HG02610 (cell line): ENCODE results near the gene RAC3.
"Not testable (repeated sequence)": the region's sequence is repeated elsewhere in the genome, so short reads cannot be mapped to it uniquely, and the experiment has no call there.

Source experiments
- ATAC-seq: cut with Tn5 transposase; IDR thresholded peaks from one replicate; pipeline ENCODE4 v1.9.1; 2021; ENCODE audit warnings: mild to moderate bottlenecking, moderate library complexity; ENCODE audit not compliant: unreplicated experiment

RAC3 gene

DNA sequence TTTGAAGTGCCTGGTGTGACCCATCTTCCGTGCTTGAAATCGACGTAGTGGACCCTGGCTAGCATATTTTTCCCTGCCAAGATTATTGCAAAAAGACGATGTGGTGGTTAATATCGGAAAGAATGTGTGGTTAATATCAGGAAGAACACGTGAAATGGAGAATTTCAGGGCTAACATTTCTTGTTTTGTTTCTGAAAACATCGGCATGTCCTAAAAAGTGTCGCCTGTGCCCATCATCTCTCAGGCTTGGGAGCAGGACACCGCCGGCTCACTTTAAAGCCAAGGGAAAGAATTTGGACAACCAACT lies 6.4 kb downstream of the RAC3 start:
- ATAC-seq: no peak

DNA sequence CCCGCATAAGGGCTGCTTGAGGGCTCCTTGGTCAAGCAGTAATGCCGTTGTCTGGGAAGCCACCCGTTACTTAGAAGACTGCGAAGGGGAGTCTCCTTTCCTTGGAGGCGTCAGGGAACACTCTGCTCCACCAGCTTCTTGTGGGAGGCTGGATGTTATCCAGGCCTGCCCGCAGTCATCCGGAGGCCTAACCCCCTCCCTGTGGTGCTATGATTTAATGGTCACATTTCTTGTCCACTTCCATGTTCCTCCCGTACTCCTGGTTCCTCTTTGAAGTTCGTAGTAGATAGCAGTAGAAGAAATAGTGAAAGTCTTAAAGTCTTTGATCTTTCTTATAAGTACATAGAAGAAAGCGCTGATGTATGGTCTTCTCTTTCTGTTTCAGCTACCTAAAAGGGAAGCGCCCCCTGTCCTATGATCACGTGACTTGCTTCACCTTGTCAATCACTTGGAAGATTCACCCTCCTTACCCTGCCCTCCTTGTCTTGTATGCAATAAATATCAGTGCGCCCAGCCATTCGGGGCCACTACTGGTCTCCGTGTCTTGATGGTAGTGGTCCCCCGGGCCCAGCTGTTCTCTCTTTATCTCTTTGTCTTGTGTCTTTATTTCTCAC lies 7.4 kb downstream of the RAC3 start:
- ATAC-seq: not testable (repeated sequence)

DNA sequence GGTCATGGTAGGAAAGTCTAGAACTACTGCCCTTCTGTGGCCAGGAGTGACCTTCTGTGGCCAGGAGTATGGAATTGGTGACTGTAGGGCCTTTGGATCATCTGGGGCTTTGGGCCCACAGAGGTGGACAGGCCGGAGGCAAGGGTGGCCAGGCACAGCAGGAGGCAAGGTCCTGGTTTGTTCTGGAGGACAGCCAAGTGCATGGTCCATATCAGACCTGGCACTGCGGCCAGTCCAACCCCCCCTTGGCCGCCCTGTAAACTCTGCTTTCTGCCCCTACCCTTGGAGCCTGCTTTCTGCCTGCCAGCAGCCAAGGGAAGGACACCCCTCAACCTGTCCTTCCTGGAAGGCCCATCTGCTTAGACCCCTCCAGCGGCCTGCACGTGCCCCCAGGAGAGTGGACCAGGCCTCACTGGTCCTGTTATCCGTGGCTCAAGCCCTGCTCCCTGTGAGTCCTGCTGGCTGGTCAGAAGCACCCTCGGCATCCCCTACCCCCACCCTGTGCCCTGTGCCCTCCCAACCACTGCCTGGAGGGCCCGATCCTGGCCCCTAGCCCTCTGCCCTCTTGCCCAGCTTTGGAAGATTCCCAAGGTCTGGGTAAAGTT lies 8.3 kb downstream of the RAC3 start:
- ATAC-seq: no peak

DNA sequence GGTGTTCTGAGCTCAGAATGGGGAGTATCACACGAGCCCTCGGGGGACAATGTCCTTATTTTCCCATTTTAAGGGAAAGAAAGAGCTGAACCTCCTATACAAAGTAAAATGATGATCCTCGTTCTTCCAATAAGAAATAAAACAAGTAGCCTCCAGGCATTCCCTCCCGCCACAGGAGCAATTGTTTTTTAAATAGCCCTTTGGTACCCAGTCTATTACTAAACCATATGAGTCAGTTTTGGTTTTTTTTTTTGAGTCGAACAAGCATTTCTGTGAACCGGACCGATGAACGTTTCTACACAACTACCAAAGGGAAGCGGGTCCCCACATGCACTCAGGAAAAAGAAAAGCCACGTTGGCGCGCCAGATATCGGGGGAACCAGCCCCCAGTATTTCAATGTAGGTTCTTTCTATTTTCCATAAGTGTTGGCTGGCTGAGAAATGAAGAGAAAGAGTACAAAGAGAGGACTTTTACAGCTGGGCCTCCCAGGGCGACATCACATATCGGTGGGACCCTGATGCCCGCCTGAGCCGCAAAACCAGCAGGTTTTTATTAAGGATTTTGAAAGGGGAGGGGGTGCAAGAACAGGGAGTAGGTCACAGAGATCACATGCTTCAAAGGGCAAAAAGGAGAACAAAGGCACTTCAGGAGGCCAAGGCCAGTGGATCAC lies 9.8 kb downstream of the RAC3 start:
- ATAC-seq: no peak

DNA sequence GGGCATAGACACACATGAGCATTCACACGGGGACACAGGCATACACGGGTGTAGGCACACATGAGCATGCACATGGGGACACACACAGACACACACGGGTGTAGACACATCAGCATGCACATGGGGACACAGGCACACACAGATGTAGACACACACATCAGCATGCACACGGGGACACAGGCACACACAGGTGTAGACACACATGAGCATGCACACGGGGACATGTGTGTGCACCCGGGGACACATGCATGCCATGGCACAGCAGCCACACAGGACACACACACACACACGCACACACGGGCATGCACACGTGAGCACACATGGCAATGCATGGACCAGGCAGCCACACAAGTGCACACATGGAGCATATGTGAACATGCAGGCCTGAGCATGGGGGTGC lies 11.2 kb downstream of the RAC3 start:
- no peak for ATAC-seq

DNA sequence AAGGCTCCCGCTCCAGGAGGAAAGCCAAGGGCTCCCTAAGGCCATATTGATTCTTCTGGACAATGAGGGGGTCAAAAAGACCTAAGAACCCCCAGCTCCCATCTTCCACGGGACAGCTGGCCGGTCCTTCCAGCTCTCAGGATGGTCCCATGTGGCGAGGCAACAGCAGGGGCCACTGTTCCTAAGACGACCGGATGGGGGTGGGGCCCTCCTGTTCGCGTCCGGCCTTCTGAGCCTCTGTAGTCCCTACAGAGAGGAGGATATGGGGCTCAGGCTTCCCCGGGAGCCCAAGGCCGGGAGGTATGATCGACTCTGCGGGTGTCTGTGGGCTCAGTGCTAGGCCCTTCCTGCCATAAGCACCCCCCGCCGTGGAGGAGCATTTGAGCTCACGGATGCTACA lies 12.0 kb downstream of the RAC3 start:
- ATAC-seq: no peak

DNA sequence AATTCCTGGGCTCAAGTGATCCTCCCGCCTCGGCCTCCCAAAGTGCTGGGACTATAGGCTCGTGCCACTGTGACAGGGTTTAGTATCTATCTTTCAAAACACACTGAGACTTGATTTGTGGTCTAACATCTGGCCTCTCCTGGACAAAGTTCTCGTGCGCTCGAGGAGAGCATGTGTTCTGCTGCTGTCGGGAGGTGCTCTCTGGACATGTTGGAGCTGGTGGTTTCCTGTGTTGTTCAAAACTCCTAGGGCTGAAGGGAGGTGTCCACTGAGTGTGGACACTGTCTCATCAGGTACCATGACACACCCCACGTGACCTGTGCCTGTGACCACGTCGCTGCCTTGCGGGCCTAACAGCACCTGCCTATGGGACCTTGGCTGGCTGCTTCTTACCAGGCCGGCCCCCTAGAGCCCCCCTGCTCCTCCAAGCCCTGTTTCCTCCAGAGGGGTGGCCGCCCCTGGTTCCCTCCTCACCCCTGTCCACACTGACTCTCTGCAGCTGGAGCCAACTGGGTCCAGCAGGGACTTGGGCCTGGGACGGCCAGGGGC lies 14.5 kb downstream of the RAC3 start:
- ATAC-seq: no peak

DNA sequence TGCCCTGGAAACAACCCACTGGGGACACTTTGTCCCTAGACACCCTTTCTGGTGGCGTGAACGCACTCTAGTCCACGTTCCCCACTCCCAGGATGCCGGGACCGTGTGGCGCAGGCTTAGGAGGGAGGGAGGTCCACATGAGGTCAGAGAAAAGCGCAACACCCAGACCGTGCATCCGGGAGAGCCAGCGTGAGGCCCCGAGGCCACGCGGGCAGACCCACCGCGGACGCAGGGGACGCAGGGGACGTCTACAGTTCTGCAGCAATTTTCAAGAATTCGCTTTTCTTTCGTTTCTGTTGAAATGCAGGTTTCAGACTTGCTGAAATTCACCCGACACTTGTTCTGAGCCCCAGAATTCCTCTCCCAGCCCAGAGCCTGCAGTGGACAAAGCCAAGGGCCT lies 15.4 kb downstream of the RAC3 start:
- ATAC-seq: no peak

DNA sequence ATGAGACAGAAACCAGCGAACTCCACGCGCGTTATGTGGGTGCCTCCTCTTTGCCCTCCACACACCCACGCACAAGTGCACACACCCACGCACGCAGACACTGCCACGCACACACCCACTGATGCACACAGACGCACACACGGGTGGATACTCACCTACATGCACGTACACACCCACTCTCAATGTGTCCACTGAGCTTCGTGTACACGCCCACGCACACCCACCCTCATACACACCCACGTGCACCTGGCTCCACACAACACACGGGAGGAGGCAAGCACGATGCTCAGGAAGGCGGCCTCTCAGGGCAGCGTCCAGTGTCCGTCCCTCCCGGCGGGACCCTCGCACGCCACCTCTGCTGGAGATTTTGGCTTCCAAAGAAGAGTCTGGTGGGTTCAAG lies 15.9 kb downstream of the RAC3 start:
- no peak for ATAC-seq

DNA sequence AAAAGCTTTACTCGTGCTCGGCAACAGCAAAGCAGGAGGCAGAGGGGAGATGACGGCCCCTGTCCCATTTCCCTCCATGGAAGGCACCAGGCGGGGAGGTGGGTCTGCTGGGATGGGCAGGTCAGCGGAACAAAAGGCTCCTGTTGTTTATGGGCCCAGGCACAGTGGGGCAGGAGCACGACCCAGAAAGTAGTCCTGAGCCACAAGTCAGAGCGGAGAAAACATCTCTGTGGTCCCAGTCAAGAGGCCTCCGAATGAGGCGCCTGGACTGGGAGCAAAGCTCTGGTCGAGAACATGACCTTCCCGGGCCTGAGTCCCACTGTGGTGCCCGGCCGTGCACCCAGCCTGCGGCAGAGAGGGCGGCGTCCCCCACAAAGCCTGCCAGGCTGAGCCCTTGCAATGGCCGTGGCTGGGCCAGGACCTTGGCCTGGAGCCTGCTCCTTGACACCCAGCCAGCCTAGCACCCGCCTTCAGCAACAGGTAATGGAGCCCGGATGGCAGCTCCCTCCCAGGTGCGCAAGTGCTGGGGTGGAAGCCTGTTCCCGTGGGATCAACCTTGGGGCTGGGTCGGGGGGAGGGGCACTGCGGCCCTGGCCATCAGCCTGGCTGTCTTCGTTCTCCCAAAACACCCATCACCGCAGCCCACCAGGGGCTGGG lies 16.6 kb downstream of the RAC3 start:
- ATAC-seq: no peak

DNA sequence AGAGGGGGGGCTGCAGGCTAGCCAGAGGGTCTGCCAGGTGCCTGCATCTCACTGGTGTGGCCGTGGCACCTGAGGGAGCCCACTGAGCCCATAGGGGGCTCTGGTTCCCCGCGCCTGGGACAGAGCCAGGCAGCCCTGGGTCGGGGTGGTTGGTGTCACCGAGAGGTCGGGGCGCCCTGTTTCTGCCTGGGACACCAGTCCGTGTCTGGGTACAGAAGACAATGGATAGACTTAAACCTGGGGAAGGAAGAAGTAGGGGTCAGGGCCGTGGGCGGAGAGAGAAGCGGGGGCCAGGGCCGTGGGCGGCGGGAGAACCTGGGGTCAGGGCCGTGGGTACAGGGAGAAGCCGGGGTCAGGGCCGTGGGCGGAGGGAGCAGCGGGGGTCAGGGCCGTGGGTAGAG lies 17.1 kb downstream of the RAC3 start:
- no peak for ATAC-seq

DNA sequence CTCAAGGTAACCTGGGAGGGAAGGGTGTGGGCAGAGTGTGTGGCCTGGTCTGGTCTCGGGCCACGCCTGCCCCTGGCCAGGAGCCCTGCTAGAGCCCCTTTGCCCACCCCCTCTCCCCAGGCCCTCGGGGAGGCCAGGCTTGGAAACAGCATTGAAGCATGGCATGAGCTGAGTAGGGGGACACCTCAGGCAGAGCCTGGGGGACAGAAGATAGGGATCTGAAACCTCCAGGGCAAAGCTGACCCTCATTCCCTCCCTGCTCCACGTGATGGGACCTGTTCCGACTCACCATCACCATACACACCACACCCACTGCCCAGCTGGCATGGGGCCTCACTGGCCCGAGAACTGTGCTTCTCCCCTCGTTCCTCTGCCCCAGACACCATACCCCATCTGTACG lies 17.6 kb downstream of the RAC3 start:
- ATAC-seq: no peak

DNA sequence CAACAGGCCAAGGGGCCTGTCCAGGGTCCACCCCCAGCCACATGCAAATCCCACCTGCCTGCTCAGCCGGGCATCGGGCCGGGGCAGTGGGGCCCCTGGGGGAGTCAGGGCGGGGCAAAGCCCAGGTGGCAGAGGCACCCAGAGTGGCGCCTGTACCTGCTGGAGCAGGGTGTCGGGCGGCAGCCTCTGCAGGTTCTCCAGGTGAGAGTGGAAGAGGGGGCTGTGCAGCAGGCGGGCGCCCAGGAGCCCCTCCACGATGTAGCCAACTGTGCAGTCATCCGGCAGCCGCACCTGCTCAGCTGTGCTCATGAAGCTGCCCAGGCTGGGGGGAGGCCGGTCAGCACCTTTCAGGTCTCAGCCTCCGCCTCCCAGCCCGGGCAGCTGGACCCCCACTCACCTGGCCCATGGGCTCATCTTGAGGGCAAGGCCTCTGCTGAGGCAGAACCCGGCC lies 18.1 kb downstream of the RAC3 start:
- ATAC-seq: no peak

DNA sequence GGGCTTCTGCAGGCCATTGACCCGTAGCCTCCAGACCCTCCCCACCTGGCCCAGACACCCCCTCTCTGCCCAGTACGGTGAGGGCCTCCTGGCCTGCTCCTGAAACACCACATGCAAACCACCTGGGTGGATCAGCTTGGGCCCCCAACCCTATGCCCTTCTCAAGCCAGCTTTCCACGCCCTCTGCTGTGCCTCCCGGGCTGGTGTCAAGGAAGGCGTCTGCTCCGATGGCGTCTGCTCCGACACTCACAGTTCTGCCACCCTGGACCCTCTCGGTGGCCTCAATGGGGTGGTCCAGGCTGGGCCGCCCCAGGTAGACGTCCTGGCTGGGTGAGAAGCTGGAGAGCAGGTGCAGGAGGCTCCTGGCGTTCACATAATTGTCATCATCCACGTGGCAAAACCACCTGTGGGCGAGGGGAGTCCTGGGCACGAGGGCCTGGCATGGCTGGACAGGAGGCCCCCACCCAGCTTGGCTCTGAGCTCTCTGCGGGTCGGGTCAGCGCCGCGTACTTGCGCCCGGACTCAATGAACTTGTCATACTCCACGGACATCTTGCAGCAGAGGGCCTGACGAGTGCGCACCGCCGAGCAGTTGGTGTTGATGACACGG lies 18.8 kb downstream of the RAC3 start:
- ATAC-seq: no peak

DNA sequence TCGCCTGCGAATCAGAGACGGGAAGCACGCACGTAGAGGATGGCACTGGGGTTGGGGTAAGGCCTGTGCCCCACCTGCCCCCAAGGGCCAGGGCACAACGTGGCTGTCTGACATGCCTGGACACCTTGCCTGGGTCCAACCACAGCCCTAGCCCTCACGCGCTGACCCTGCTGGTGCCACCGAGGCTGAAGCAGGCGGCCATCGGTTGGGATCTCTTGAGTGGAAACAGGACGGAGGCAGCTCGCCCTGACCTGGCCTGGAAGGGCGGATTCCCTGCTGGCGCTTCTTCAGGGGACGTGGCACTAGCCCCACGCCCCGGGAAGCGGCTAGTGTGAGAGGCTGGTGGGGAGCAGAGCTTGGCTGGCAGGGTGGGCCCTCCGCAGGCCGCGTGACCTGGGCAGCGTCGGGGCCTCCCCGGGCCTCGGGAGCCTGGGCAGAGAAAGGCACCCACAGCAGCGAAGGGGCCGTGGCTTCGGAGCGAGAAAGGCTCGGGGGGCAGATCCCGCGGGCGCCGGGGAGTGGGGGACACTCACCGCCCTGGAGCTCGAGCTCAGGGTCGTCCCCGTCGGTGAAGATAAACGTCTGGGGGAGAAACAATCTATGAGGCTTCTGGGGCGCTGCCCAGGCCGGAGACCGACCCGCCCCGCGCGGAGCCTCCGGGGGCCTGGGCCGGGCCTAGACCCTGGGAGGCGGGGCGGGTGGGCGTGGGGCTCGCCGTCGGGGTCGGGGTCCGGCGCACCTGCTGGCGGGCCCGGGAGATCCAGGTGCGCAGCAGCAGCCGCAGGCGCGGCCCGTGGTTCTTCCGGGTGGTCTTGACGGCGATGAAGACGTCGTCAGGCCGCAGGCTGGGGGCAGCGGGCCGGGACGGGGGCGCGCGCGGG lies 19.5 kb downstream of the RAC3 start:
- no peak for ATAC-seq

DNA sequence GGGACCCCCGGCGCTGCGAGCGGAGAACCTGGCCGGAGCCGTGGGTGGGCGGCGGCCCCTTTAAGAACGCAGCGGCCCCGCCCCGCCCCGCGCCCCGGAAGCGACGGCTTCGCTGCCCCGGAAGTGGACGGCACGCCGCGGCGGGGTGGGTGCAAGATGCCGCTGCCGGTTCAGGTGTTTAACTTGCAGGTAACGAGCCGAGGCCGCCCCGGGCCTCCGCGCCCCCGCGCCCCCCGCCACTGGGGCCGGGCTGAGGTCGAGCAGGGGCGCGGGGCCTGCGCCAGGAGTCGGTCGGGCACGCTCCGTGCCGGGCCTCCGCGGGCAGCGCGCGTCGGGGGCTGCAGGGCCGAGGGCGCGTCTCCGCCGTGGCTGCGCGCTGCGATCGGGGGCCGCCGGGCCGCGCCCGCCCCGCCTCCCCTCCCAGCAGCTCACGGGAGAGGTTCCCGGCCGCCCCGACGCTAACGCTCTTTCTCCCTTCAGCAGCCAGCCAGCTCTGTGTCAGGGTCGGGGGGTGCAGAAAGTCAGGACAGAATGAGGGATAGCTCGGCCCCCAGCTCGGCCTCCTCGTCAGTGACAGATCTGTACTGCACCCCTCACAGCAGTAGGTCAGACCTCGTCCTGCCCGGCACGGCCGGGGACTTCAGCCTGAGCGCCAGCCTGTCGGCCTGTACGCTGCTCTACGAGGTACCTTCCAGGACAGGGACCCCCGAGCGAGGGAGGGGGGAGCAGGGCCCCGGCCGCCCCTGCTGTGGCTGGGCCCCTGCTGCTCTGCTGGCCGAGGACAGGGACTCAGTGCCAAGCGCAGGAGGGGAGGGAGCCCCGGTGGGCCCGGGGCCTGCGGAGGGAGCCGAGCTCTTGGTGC lies 20.5 kb downstream of the RAC3 start, which contains the start of the genes GPS1 and RFNG:
TSS of gene GPS1 (plus strand) at position 123 of the 862 bp plus-strand sequence. CDS start at position 157, 34 bp downstream.
TSS of gene RFNG (minus strand) at position 36 of the 862 bp plus-strand sequence. CDS start 45 bp downstream, outside the sequence.
- peak; percentile 47 for ATAC-seq

DNA sequence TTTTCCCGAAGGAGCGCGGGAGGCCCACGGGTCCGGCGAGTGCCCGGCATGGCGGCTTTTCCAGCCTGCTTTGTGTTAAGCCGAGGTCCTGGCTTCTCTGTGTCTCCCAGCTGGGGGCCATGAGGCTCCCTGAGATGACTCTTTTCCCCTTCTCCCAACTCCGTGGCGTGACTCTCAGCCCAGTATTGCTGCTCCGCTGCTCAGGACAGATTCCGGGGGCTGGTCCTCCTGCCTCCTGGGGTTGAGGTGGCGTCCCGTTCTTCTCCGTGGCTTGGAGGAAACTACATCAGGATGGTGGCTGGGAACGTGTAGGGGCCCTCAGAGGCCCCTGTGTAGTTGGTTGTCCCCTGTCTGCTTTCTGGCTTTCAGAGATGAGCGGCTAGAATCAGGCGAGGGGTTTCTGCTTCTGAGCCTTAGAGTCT lies 21.2 kb downstream of the RAC3 start:
- no peak for ATAC-seq

DNA sequence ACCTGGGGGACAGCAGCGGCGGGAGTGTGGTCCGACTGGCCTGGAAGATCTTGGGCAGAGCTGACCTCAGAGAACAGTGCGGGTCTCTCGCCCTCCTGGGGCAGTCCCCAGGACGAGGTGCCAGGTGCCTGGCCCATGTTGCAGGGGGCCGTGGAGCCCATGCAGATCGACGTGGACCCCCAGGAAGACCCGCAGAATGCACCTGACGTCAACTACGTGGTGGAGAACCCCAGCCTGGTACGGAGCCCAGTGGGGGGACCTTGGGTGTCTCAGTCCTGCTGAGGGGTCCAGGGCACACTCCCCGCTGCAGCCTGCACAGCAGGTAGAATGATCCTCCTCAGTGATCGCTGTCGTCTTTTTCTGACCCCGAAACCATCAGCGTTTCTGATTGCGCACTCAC lies 21.7 kb downstream of the RAC3 start:
- no peak for ATAC-seq

DNA sequence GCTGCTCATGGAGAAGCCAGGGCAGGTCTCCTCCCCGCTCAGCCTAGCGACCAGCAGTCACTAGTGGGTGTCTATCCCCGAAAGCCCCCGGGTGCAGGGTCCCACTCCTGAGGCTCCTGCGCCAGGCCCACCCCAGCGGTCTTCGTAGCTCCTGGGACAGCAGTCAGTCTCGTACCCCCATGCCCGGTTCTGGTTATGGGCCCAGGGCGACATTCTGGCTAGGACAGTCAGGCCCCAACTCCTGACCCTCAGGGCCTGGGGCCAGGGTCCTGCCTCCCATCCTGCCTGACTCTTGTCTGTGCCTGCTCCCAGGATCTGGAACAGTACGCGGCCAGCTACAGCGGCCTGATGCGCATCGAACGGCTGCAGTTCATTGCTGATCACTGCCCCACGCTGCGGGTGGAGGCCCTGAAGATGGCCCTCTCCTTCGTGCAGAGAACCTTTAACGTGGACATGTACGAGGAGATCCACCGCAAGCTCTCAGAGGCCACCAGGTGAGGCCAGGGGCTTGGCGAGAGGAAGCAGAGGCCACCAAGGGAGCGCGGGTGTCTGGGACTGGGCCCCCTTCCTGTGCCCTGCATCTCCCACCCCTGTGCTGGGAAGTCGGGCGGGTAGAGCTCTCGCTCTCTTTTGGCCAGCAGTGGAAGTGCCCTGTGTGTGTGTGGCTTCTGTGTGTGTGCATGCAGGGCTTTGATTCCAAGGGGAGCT lies 22.2 kb downstream of the RAC3 start:
- no peak for ATAC-seq
